SK-N-SH (cell line): ENCODE data around the gene DIP2A. TPM values are rescaled to one million over a fixed set of nuclear protein-coding genes. Genes with fewer than 3 reads are reported as not detected.

Experiments used
- CTCF ChIA-PET: fragments of 300-600, 350-600 bp; formaldehyde crosslinking; extraction: SDS; loops from one replicate; lab custom pipeline; 2021; lab: Yijun Ruan, JAX
- POLR2A ChIA-PET: fragments of 350-600 bp; sonication (Branson Sonifier 250); formaldehyde crosslinking; extraction: SDS; loops from one replicate; lab custom pipeline; 2020; ENCODE audit warnings: antibody characterized with exemption, inconsistent platforms; lab: Yijun Ruan, JAX
- DNase-seq: peaks from one replicate; pipeline ENCODE4 v3.0.0; 2012
- H2AFZ ChIP-seq: fragments of 200-600 bp; sonication (generic); 2 replicates; pipeline ENCODE4 v1.8.1; 2016; ENCODE audit warnings: antibody characterized with exemption, mild to moderate bottlenecking, low read depth
- H3F3A ChIP-seq: fragments of 200-600 bp; sonication (generic); replicated peaks from 2 replicates; pipeline ENCODE3; 2016; ENCODE audit warnings: antibody characterized with exemption, mild to moderate bottlenecking; ENCODE audit not compliant: insufficient read depth
- H3K27ac ChIP-seq, 2 experiments: fragments of 200-500 bp in 1 of 2; fragments of 200-600 bp in 1 of 2; sonication (Bioruptor generic) in 1 of 2; sonication (generic), shearing (Covaris generic) in 1 of 2; 2 replicates each; pipeline versions ENCODE4 v1.5.1 to v1.6.1; 2014 to 2016; ENCODE audit warnings: low read depth in 2 of 2, inconsistent platforms in 1 of 2, low read length in 1 of 2, mild to moderate bottlenecking in 1 of 2, mixed read lengths in 1 of 2
- H3K27me3 ChIP-seq: fragments of 200-600 bp; sonication (generic), shearing (Covaris generic); 2 replicates; pipeline ENCODE4 v1.6.1; 2016; ENCODE audit warnings: mixed run types; ENCODE audit not compliant: insufficient read depth
- H3K36me3 ChIP-seq, 2 experiments: fragments of 200-500 bp in 1 of 2; fragments of 200-600 bp in 1 of 2; sonication (Bioruptor generic) in 1 of 2; sonication (generic) in 1 of 2; replicated peaks in 1 of 2; 2 replicates each; pipeline versions ENCODE3 to v1.5.1; 2014 to 2016; ENCODE audit warnings: low read length in 1 of 2, mild to moderate bottlenecking in 1 of 2; ENCODE audit not compliant: insufficient read depth in 2 of 2, control insufficient read depth in 1 of 2
- H3K4me1 ChIP-seq, 2 experiments: fragments of 200-500 bp in 1 of 2; fragments of 200-600 bp in 1 of 2; sonication (Bioruptor generic) in 1 of 2; sonication (generic), shearing (Covaris generic) in 1 of 2; 2 replicates each; pipeline versions ENCODE4 v1.5.1 to v1.6.1; 2014 to 2016; ENCODE audit warnings: low read depth in 1 of 2, low read length in 1 of 2, mixed run types in 1 of 2; ENCODE audit not compliant: insufficient read depth in 2 of 2, control insufficient read depth in 1 of 2
- H3K4me2 ChIP-seq: fragments of 200-600 bp; sonication (generic), shearing (Covaris generic); 2 replicates; pipeline ENCODE4 v1.6.1; 2017; ENCODE audit warnings: mixed run types
- H3K4me3 ChIP-seq, 2 experiments: fragments of 200-500 bp in 1 of 2; fragments of 200-600 bp in 1 of 2; sonication (Bioruptor generic) in 1 of 2; sonication (generic), shearing (Covaris generic) in 1 of 2; 2 replicates each; pipeline versions ENCODE4 v1.5.1 to v1.8.1; 2014 to 2016; ENCODE audit warnings: low read depth in 2 of 2, inconsistent platforms in 1 of 2, low read length in 1 of 2, mild to moderate bottlenecking in 1 of 2, mixed read lengths in 1 of 2, moderate library complexity in 1 of 2
- H3K79me2 ChIP-seq: fragments of 200-600 bp; sonication (generic); 2 replicates; pipeline ENCODE4 v1.8.1; 2017; ENCODE audit warnings: mild to moderate bottlenecking; ENCODE audit not compliant: insufficient read depth
- H3K9ac ChIP-seq: fragments of 200-600 bp; sonication (generic); 2 replicates; pipeline ENCODE4 v1.6.1; 2017; ENCODE audit warnings: mixed run types
- H3K9me2 ChIP-seq: fragments of 200-600 bp; sonication (generic); 2 replicates; pipeline ENCODE4 v1.6.1; 2017; ENCODE audit warnings: mixed run types
- H3K9me3 ChIP-seq: fragments of 200-600 bp; sonication (generic); 2 replicates; pipeline ENCODE4 v1.6.1; 2017; ENCODE audit warnings: mixed run types, mild to moderate bottlenecking, moderate library complexity
- H4K20me1 ChIP-seq: fragments of 200-600 bp; sonication (generic); 2 replicates; pipeline ENCODE4 v1.6.1; 2017; ENCODE audit warnings: mild to moderate bottlenecking, mixed run types; ENCODE audit not compliant: insufficient read depth
- CHD2 ChIP-seq: fragments of 150-350 bp; IDR thresholded peaks from 2 replicates; pipeline ENCODE4 v1.6.1; 2018; ENCODE audit warnings: low read length; ENCODE audit not compliant: partially characterized antibody
- CTCF ChIP-seq: fragments of 200-600 bp; sonication (generic); IDR thresholded peaks from 2 replicates; pipeline ENCODE4 v1.6.1; 2017; ENCODE audit warnings: antibody characterized with exemption, mild to moderate bottlenecking, moderate library complexity
- EZH2phosphoT487 ChIP-seq: fragments of 200-600 bp; sonication (generic); IDR thresholded peaks from 2 replicates; pipeline ENCODE4 v1.6.1; 2017; ENCODE audit warnings: low read depth, mixed run types, mild to moderate bottlenecking, antibody characterized with exemption, moderate library complexity, borderline replicate concordance
- FOXJ3 ChIP-seq: sonication (generic); formaldehyde crosslinking; IDR thresholded peaks from 2 replicates; pipeline ENCODE4 v1.5.1; 2020; ENCODE audit warnings: mild to moderate bottlenecking, missing genetic modification reagents
- FOXM1 ChIP-seq: IDR thresholded peaks from 2 replicates; pipeline ENCODE4 v1.4.0; 2012; ENCODE audit warnings: low read depth, mild to moderate bottlenecking
- GABPA ChIP-seq: IDR thresholded peaks from 2 replicates; pipeline ENCODE4 v1.4.0; 2012; ENCODE audit warnings: low read depth, mild to moderate bottlenecking
- MXI1 ChIP-seq: IDR thresholded peaks from 2 replicates; pipeline ENCODE4 v1.6.1; 2012; ENCODE audit warnings: mild to moderate bottlenecking, low read depth, low read length, improper control_type of control experiment
- NFIC ChIP-seq: IDR thresholded peaks from 2 replicates; pipeline ENCODE4 v1.4.0; 2012; ENCODE audit warnings: borderline replicate concordance
- NRF1 ChIP-seq: IDR thresholded peaks from 2 replicates; pipeline ENCODE4 v1.6.1; 2012; ENCODE audit warnings: low read depth, mild to moderate bottlenecking, low read length
- RCOR1 ChIP-seq: fragments of 150-350 bp; IDR thresholded peaks from 2 replicates; pipeline ENCODE4 v1.6.1; 2017; ENCODE audit warnings: antibody characterized with exemption, low read length
- RFX5 ChIP-seq: IDR thresholded peaks from 2 replicates; pipeline ENCODE4 v1.6.1; 2012; ENCODE audit warnings: mild to moderate bottlenecking, improper control_type of control experiment, low read length
- RXRA ChIP-seq: IDR thresholded peaks from 2 replicates; pipeline ENCODE4 v1.4.0; 2012; ENCODE audit warnings: low read depth, mild to moderate bottlenecking, borderline replicate concordance
- SMC3 ChIP-seq: IDR thresholded peaks from 2 replicates; pipeline ENCODE4 v1.6.1; 2012; ENCODE audit warnings: low read depth, low read length, improper control_type of control experiment
- TAF1 ChIP-seq: IDR thresholded peaks from 2 replicates; pipeline ENCODE4 v1.6.1; 2012; ENCODE audit warnings: low read depth, mild to moderate bottlenecking, low read length, moderate library complexity, borderline replicate concordance
- TCF12 ChIP-seq: IDR thresholded peaks from 2 replicates; pipeline ENCODE4 v1.4.0; 2012
- TEAD4 ChIP-seq: IDR thresholded peaks from 2 replicates; pipeline ENCODE4 v1.4.0; 2012; ENCODE audit warnings: mild to moderate bottlenecking, borderline replicate concordance; ENCODE audit not compliant: insufficient read depth
- USF1 ChIP-seq: IDR thresholded peaks from 2 replicates; pipeline ENCODE4 v1.4.0; 2012; ENCODE audit warnings: low read depth, borderline replicate concordance
- WGBS: methylation state at CpG from one replicate; pipeline ENCODE4 v1.1.6; 2017; ENCODE audit warnings: low lambda C conversion rate; 5-methylcytosine and 5-hydroxymethylcytosine counted together
- polyA plus RNA-seq, 3 experiments: library from polyadenylated mRNA; depleted of rRNA; stranded (reverse); fragments of >200 nt; gene quantifications; 2 replicates each; pipeline ENCODE4 v1.2.3, GENCODE V29; 2012
- TF ChIP-seq, protein P1 (sequence below): IDR thresholded peaks from 2 replicates; pipeline ENCODE4; 2012
- TF ChIP-seq, protein P2 (sequence below): fragments of 150-350 bp; IDR thresholded peaks from 2 replicates; pipeline ENCODE4 v1.6.1; 2017; ENCODE audit warnings: antibody characterized with exemption, low read length, low read depth, borderline replicate concordance
- TF ChIP-seq, protein P3 (sequence below): IDR thresholded peaks from 2 replicates; pipeline ENCODE4 v1.4.0; 2012; ENCODE audit warnings: low read depth, borderline replicate concordance

Gene DIP2A
- polyA plus RNA-seq, 1 of the 3 experiments (the other 2 are of a cell fraction), result 26.9 TPM

DNA sequence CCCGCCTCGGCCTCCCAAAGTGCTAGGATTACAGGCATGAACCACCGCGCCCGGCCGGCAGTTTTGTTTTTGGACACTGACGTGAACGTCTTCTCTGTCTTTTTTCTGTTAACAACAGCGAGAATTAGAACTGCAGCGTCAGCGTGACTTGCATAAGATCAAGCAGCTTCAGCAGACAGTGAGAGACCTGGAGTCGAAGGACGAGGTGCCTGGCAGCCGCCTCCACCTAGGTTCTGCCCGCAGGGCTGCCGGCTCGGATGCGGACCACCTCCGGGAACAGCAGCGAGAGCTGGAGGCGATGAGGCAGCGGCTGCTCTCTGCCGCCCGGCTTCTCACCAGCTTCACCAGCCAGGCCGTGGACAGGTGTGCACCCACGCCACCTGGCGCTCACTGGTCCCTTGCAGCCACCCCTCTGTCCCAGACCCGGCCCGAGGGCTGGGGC lies 22.9 kb upstream of the DIP2A start:
- peaks cover 21 to 49% of the 10 kb centered on the region in 2 experiments for H3K36me3 ChIP-seq
- CTCF ChIA-PET, result interaction anchor here (1.0 kb wide), 1 partner anchor 21 kb away, joined by 3 read pairs; no protein-coding TSS in a partner anchor

DNA sequence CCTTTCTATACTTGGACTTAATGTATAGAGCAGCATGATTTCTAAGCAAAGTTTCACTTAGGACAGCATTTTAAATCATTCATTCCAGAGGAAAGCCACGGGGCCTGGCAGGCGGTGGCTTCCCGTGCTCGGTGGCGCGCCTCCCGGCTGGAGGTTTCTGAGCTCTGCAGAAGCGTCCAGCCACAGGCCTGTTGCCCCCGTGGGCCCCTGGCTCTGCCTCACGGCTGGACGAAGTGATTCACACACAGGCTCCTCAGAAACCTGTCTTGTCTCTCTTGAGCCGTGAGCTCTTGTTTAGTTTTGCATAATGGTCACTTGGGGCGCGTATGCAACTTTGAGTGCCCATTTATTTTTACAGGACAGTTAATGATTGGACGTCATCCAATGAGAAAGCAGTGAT lies 22.1 kb upstream of the DIP2A start:
- Histone ChIP-seq H3F3A (no peaks in the 10 kb centered on the region), H3K9me2 (no peaks in the 10 kb centered on the region), H3K27ac (no peak overlapping the region), H4K20me1 (no peaks in the 10 kb centered on the region), H2AFZ (no peak overlapping the region), H3K9ac (no peak overlapping the region), H3K4me1 (no peaks in the 10 kb centered on the region), H3K4me3 (no peak overlapping the region), H3K9me3 (no peaks in the 10 kb centered on the region), H3K4me2 (no peak overlapping the region), H3K36me3 (peaks cover 25 to 50% of the 10 kb centered on the region in 2 experiments), H3K79me2 (no peaks in the 10 kb centered on the region), H3K27me3 (no peaks in the 10 kb centered on the region)
- ChIA-PET POLR2A (no interaction called here), CTCF (interaction anchor here (1.0 kb wide), 1 partner anchor 21 kb away, joined by 3 read pairs; no protein-coding TSS in a partner anchor)
- TF ChIP-seq SMC3 (no peak), CTCF (no peak), USF1 (no peak), TEAD4 (no peak), EZH2phosphoT487 (no peak)
- TF ChIP-seq, protein P1, sequence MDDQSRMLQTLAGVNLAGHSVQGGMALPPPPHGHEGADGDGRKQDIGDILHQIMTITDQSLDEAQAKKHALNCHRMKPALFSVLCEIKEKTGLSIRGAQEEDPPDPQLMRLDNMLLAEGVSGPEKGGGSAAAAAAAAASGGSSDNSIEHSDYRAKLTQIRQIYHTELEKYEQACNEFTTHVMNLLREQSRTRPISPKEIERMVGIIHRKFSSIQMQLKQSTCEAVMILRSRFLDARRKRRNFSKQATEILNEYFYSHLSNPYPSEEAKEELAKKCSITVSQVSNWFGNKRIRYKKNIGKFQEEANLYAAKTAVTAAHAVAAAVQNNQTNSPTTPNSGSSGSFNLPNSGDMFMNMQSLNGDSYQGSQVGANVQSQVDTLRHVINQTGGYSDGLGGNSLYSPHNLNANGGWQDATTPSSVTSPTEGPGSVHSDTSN, result no peak
- DNase-seq, result no peak
- 94% methylated on average over 15 of the region's 15 CpGs for WGBS

More for the DNA sequence above, 22.9 kb upstream of the DIP2A start:
- no peak overlapping the region for H3K27ac ChIP-seq
- no peaks in the 10 kb centered on the region for H3K27me3 ChIP-seq
- no peaks in the 10 kb centered on the region for H3K79me2 ChIP-seq
- no peak overlapping the region for H2AFZ ChIP-seq
- 98% methylated on average over 19 of the region's 29 CpGs for WGBS
- no peak overlapping the region for H3K4me2 ChIP-seq
- H3F3A ChIP-seq, result no peaks in the 10 kb centered on the region
- no peaks in the 10 kb centered on the region for H3K9me3 ChIP-seq
- TF ChIP-seq MXI1 (no peak), CHD2 (no peak), NRF1 (no peak), EZH2phosphoT487 (no peak), RXRA (no peak), FOXJ3 (CRISPR knock-in tag) (no peak), RFX5 (no peak), TAF1 (no peak), FOXM1 (no peak), NFIC (no peak), TCF12 (no peak), GABPA (no peak), SMC3 (no peak), RCOR1 (no peak)
- TF ChIP-seq, protein P2, sequence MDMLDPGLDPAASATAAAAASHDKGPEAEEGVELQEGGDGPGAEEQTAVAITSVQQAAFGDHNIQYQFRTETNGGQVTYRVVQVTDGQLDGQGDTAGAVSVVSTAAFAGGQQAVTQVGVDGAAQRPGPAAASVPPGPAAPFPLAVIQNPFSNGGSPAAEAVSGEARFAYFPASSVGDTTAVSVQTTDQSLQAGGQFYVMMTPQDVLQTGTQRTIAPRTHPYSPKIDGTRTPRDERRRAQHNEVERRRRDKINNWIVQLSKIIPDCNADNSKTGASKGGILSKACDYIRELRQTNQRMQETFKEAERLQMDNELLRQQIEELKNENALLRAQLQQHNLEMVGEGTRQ, result no peak
- TF ChIP-seq, protein P1, result no peak
- TF ChIP-seq, protein P3, sequence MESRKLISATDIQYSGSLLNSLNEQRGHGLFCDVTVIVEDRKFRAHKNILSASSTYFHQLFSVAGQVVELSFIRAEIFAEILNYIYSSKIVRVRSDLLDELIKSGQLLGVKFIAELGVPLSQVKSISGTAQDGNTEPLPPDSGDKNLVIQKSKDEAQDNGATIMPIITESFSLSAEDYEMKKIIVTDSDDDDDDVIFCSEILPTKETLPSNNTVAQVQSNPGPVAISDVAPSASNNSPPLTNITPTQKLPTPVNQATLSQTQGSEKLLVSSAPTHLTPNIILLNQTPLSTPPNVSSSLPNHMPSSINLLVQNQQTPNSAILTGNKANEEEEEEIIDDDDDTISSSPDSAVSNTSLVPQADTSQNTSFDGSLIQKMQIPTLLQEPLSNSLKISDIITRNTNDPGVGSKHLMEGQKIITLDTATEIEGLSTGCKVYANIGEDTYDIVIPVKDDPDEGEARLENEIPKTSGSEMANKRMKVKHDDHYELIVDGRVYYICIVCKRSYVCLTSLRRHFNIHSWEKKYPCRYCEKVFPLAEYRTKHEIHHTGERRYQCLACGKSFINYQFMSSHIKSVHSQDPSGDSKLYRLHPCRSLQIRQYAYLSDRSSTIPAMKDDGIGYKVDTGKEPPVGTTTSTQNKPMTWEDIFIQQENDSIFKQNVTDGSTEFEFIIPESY, result no peak
- no peaks in the 10 kb centered on the region for H3K4me1 ChIP-seq
- H3K9ac ChIP-seq, result no peak overlapping the region
- POLR2A ChIA-PET, result no interaction called here
- no peaks in the 10 kb centered on the region for H3K9me2 ChIP-seq
- H4K20me1 ChIP-seq, result no peaks in the 10 kb centered on the region
- H3K4me3 ChIP-seq, result no peak overlapping the region
- no peak for DNase-seq
